Neural cell (in vitro differentiated cells): ENCODE data around the gene CNOT4.

ENCODE experiments used
- EZH2 ChIP-seq: fragments of 200-600, 300-800 bp; shearing (Covaris generic), sonication (generic); IDR thresholded peaks from 2 replicates; pipeline ENCODE4 v1.6.1; 2014; ENCODE audit warnings: antibody characterized with exemption, low read length, borderline replicate concordance, mild to moderate bottlenecking; ENCODE audit not compliant: insufficient read depth, poor library complexity, severe bottlenecking
- MXI1 ChIP-seq: fragments of 450-650 bp; conservative IDR thresholded peaks from 2 replicates; pipeline ENCODE4 v1.6.1; 2014; ENCODE audit warnings: antibody characterized with exemption, mild to moderate bottlenecking; ENCODE audit not compliant: poor library complexity, severe bottlenecking
- TF ChIP-seq, protein P1 (sequence below): fragments of 450-650 bp; IDR thresholded peaks from 2 replicates; pipeline ENCODE4 v1.5.1; 2014; ENCODE audit warnings: antibody characterized with exemption, mild to moderate bottlenecking, moderate library complexity; ENCODE audit not compliant: poor library complexity, severe bottlenecking

DNA sequence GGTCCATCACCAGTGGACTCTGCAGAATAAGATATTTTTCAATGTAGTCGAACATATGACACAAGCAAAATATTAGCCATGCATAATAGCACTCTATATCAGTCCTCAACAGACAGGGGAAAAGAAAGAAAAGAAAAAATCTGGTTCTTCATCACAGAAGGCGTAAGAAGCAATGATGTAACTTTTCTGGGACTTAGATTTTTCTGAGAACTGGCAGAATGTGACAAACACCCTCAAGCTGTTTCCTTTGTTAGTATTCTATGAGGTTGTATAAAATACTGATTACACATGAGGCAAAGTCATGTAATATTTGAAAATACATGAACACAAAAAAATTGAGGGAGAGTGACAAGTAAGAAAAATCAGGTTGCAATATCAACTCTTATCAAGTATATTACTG lies 84.9 kb downstream of the CNOT4 start:
- TF ChIP-seq, protein P1, sequence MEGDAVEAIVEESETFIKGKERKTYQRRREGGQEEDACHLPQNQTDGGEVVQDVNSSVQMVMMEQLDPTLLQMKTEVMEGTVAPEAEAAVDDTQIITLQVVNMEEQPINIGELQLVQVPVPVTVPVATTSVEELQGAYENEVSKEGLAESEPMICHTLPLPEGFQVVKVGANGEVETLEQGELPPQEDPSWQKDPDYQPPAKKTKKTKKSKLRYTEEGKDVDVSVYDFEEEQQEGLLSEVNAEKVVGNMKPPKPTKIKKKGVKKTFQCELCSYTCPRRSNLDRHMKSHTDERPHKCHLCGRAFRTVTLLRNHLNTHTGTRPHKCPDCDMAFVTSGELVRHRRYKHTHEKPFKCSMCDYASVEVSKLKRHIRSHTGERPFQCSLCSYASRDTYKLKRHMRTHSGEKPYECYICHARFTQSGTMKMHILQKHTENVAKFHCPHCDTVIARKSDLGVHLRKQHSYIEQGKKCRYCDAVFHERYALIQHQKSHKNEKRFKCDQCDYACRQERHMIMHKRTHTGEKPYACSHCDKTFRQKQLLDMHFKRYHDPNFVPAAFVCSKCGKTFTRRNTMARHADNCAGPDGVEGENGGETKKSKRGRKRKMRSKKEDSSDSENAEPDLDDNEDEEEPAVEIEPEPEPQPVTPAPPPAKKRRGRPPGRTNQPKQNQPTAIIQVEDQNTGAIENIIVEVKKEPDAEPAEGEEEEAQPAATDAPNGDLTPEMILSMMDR: no peak
- TF ChIP-seq MXI1 (no peak), EZH2 (no peak)
